Stimulated activated effector memory CD8-positive, alpha-beta T cell treated with anti-CD3 and anti-CD28 coated beads, Interleukin-12 subunit alpha, Interleukin-12 subunit beta, amount 100 ng/mL, for 72 hours (primary cell): ENCODE data around the gene WDR91.
A peak's percentile ranks its signal among the peaks of the same experiment; 100 is the strongest.

Experiments
- ATAC-seq: fragments of 150-1000 bp; cut with Tn5 transposase; 2 replicates; pipeline ENCODE4 v1.10.0; 2021
- DNase-seq, 2 donors: peaks; one replicate each; pipeline ENCODE4 v3.0.0; 2021 to 2022; ENCODE audit warnings: low spot score in 2 of 2
- H3K27ac Mint-ChIP-seq: one replicate; pipeline ENCODE4 v1.8.0; 2022; ENCODE audit warnings: mild to moderate bottlenecking, mixed read lengths
- H3K36me3 Mint-ChIP-seq: one replicate; pipeline ENCODE4 v1.8.0; 2022; ENCODE audit warnings: mild to moderate bottlenecking, mixed read lengths
- H3K4me1 Mint-ChIP-seq: one replicate; pipeline ENCODE4 v1.8.0; 2022; ENCODE audit warnings: mixed read lengths
- H3K4me3 Mint-ChIP-seq: one replicate; pipeline ENCODE4 v1.8.0; 2022; ENCODE audit warnings: mild to moderate bottlenecking, mixed read lengths
- H3K9me3 Mint-ChIP-seq: one replicate; pipeline ENCODE4 v1.8.0; 2022; ENCODE audit warnings: mixed read lengths

The WDR91 gene

GRCh38 chr7:135195968-135196629 is 15.2 kb downstream of the WDR91 start:
- H3K36me3 Mint-ChIP-seq: peaks cover 64% of the 10 kb centered on the region

GRCh38 chr7:135195156-135195555 is 16.2 kb downstream of the WDR91 start:
- H3K36me3 Mint-ChIP-seq: peaks cover 67% of the 10 kb centered on the region
- ATAC-seq (no peak), DNase-seq (no peak)
- peak overlapping the region; percentile 10 for H3K27ac Mint-ChIP-seq
- H3K4me1 Mint-ChIP-seq: no peaks in the 10 kb centered on the region
- no peak overlapping the region for H3K4me3 Mint-ChIP-seq
- H3K9me3 Mint-ChIP-seq: no peaks in the 10 kb centered on the region

More at GRCh38 chr7:135195968-135196629, 15.2 kb downstream of the WDR91 start:
- peak; percentile 18 for ATAC-seq
- no peak overlapping the region for H3K4me3 Mint-ChIP-seq
- DNase-seq: no peak
- H3K27ac Mint-ChIP-seq: peak overlapping the region; percentile 37
- no peaks in the 10 kb centered on the region for H3K4me1 Mint-ChIP-seq
- no peaks in the 10 kb centered on the region for H3K9me3 Mint-ChIP-seq

GRCh38 chr7:135194494-135195095 is 16.7 kb downstream of the WDR91 start:
- Mint-ChIP-seq H3K4me3 (no peak overlapping the region), H3K36me3 (peaks cover 69% of the 10 kb centered on the region), H3K27ac (peak overlapping the region; percentile 40), H3K9me3 (no peaks in the 10 kb centered on the region), H3K4me1 (no peaks in the 10 kb centered on the region)
- DNase-seq: no peak
- no peak for ATAC-seq

GRCh38 chr7:135193615-135194081 is 17.7 kb downstream of the WDR91 start:
- DNase-seq (no peak), ATAC-seq (no peak)
- Mint-ChIP-seq H3K36me3 (peaks cover 67% of the 10 kb centered on the region), H3K4me1 (no peaks in the 10 kb centered on the region), H3K9me3 (no peaks in the 10 kb centered on the region), H3K27ac (peak overlapping the region; percentile 40), H3K4me3 (no peak overlapping the region)

- H3K4me3 Mint-ChIP-seq: no peak overlapping the region
- ATAC-seq (no peak), DNase-seq (no peak)
- no peaks in the 10 kb centered on the region for H3K4me1 Mint-ChIP-seq
- H3K36me3 Mint-ChIP-seq: peaks cover 71% of the 10 kb centered on the region
- peak overlapping the region; percentile 15 for H3K27ac Mint-ChIP-seq
- H3K9me3 Mint-ChIP-seq: no peaks in the 10 kb centered on the region
Measured at GRCh38 chr7:135192914-135193536, 18.3 kb downstream of the WDR91 start.

- no peak overlapping the region for H3K27ac Mint-ChIP-seq
- no peak overlapping the region for H3K4me3 Mint-ChIP-seq
- no peaks in the 10 kb centered on the region for H3K9me3 Mint-ChIP-seq
- peaks cover 75% of the 10 kb centered on the region for H3K36me3 Mint-ChIP-seq
- DNase-seq (no peak), ATAC-seq (no peak)
- peaks cover 7% of the 10 kb centered on the region for H3K4me1 Mint-ChIP-seq
Measured at GRCh38 chr7:135190703-135191102, 20.6 kb downstream of the WDR91 start.

GRCh38 chr7:135189961-135190360 is 21.4 kb downstream of the WDR91 start:
- ATAC-seq (no peak), DNase-seq (no peak)
- Mint-ChIP-seq H3K36me3 (peaks cover 82% of the 10 kb centered on the region), H3K4me1 (peaks cover 7% of the 10 kb centered on the region), H3K9me3 (no peaks in the 10 kb centered on the region), H3K27ac (no peak overlapping the region), H3K4me3 (no peak overlapping the region)

GRCh38 chr7:135189221-135189662 is 22.1 kb downstream of the WDR91 start:
- Mint-ChIP-seq H3K4me1 (peaks cover 7% of the 10 kb centered on the region), H3K36me3 (peaks cover 83% of the 10 kb centered on the region), H3K4me3 (no peak overlapping the region), H3K9me3 (no peaks in the 10 kb centered on the region), H3K27ac (no peak overlapping the region)
- DNase-seq (no peak), ATAC-seq (no peak)

- Mint-ChIP-seq H3K4me3 (no peak overlapping the region), H3K4me1 (peaks cover 7% of the 10 kb centered on the region), H3K36me3 (peaks cover 78% of the 10 kb centered on the region), H3K27ac (no peak overlapping the region), H3K9me3 (peaks cover 5% of the 10 kb centered on the region)
- peak; percentile 11 for ATAC-seq
- DNase-seq: no peak
Measured at GRCh38 chr7:135188298-135188984, 22.9 kb downstream of the WDR91 start.

GRCh38 chr7:135186841-135187253 is 24.5 kb downstream of the WDR91 start:
- DNase-seq (peak in 1 of 2 donors; percentile 75), ATAC-seq (peak; percentile 80)
- Mint-ChIP-seq H3K9me3 (peaks cover 11% of the 10 kb centered on the region), H3K36me3 (peaks cover 71% of the 10 kb centered on the region), H3K27ac (peak overlapping the region; percentile 45), H3K4me3 (peak overlapping the region; percentile 19), H3K4me1 (peaks cover 7% of the 10 kb centered on the region)

GRCh38 chr7:135186261-135186540 is 25.1 kb downstream of the WDR91 start:
- H3K9me3 Mint-ChIP-seq: peaks cover 16% of the 10 kb centered on the region
- peak overlapping the region; percentile 45 for H3K27ac Mint-ChIP-seq
- H3K4me1 Mint-ChIP-seq: peaks cover 7% of the 10 kb centered on the region
- peaks cover 65% of the 10 kb centered on the region for H3K36me3 Mint-ChIP-seq
- H3K4me3 Mint-ChIP-seq: peak overlapping the region; percentile 19
- DNase-seq (no peak), ATAC-seq (no peak)

GRCh38 chr7:135185471-135186260 is 25.7 kb downstream of the WDR91 start:
- H3K36me3 Mint-ChIP-seq: peaks cover 60% of the 10 kb centered on the region
- H3K9me3 Mint-ChIP-seq: peaks cover 16% of the 10 kb centered on the region
- H3K4me1 Mint-ChIP-seq: peaks cover 7% of the 10 kb centered on the region
- no peak for DNase-seq
- no peak for ATAC-seq
- no peak overlapping the region for H3K27ac Mint-ChIP-seq
- H3K4me3 Mint-ChIP-seq: no peak overlapping the region

GRCh38 chr7:135184254-135184841 is 27.0 kb downstream of the WDR91 start:
- H3K4me3 Mint-ChIP-seq: no peak overlapping the region
- H3K36me3 Mint-ChIP-seq: peaks cover 51% of the 10 kb centered on the region
- peaks cover 18% of the 10 kb centered on the region for H3K9me3 Mint-ChIP-seq
- H3K27ac Mint-ChIP-seq: no peak overlapping the region
- no peak for DNase-seq
- ATAC-seq: no peak
- H3K4me1 Mint-ChIP-seq: peaks cover 7% of the 10 kb centered on the region

- Mint-ChIP-seq H3K36me3 (peaks cover 45% of the 10 kb centered on the region), H3K27ac (no peak overlapping the region), H3K4me3 (no peak overlapping the region), H3K9me3 (peaks cover 18% of the 10 kb centered on the region), H3K4me1 (peaks cover 7% of the 10 kb centered on the region)
- ATAC-seq: no peak
- DNase-seq: no peak
Measured at GRCh38 chr7:135183478-135183877, 27.8 kb downstream of the WDR91 start.
